GM12878 (cell line): Measurements from ENCODE around the gene DIAPH1. TPM values are rescaled to one million over a fixed set of nuclear protein-coding genes. Genes with fewer than 3 reads are reported as not detected.

Source experiments
- ATF2 ChIP-seq: IDR thresholded peaks from 2 replicates; pipeline ENCODE4 v1.6.1; 2012; ENCODE audit warnings: low read length, inconsistent platforms
- CEBPZ ChIP-seq: fragments of 150-350 bp; IDR thresholded peaks from 2 replicates; pipeline ENCODE4 v1.6.1; 2016; ENCODE audit warnings: low read depth, low read length
- CREB1 ChIP-seq: IDR thresholded peaks from 2 replicates; pipeline ENCODE4 v1.6.1; 2012; ENCODE audit warnings: low read depth, mild to moderate bottlenecking, inconsistent platforms
- CREM ChIP-seq: IDR thresholded peaks from 2 replicates; pipeline ENCODE4 v1.6.1; 2014; ENCODE audit warnings: antibody characterized with exemption, low read depth
- EED ChIP-seq: sonication (generic); IDR thresholded peaks from 2 replicates; pipeline ENCODE4 v1.6.1; 2016; ENCODE audit warnings: antibody characterized with exemption, low read depth
- ETV6 ChIP-seq, 2 experiments: fragments of 450-650 bp in 1 of 2; IDR thresholded peaks in 1 of 2; conservative IDR thresholded peaks in 1 of 2; 2 replicates each; pipeline ENCODE4 v1.6.1; 2014; ENCODE audit warnings: antibody characterized with exemption in 1 of 2, borderline replicate concordance in 1 of 2, low read depth in 1 of 2, mild to moderate bottlenecking in 1 of 2, moderate library complexity in 1 of 2
- KDM1A ChIP-seq: fragments of 200-600 bp; sonication (generic); IDR thresholded peaks from 2 replicates; pipeline ENCODE4 v1.6.1; 2016; ENCODE audit warnings: borderline replicate concordance
- KLF5 ChIP-seq: fragments of 450-650 bp; IDR thresholded peaks from 2 replicates; pipeline ENCODE4 v1.6.1; 2014; ENCODE audit warnings: mild to moderate bottlenecking; ENCODE audit not compliant: partially characterized antibody
- MAX ChIP-seq: IDR thresholded peaks from 2 replicates; pipeline ENCODE4 v1.6.1; 2012; ENCODE audit warnings: low read depth, low read length, improper control_type of control experiment
- MTA3 ChIP-seq: IDR thresholded peaks from 2 replicates; pipeline ENCODE4 v1.6.1; 2012; ENCODE audit warnings: low read length, inconsistent platforms, borderline replicate concordance
- SUZ12 ChIP-seq: fragments of 200-600 bp; sonication (generic); IDR thresholded peaks from one replicate; pipeline ENCODE4 v1.6.1; 2018; ENCODE audit warnings: antibody characterized with exemption, mild to moderate bottlenecking; ENCODE audit not compliant: unreplicated experiment
- TCF12 ChIP-seq: IDR thresholded peaks from 2 replicates; pipeline ENCODE4 v1.6.1; 2011; ENCODE audit warnings: low read depth, mild to moderate bottlenecking, low read length
- TCF3 ChIP-seq: IDR thresholded peaks from 2 replicates; pipeline ENCODE4 v1.6.1; 2012; ENCODE audit warnings: low read depth, mild to moderate bottlenecking, low read length, borderline replicate concordance; ENCODE audit not compliant: insufficient read depth
- YY1 ChIP-seq: IDR thresholded peaks from 2 replicates; pipeline ENCODE4 v1.6.1; 2011; ENCODE audit warnings: low read depth, mild to moderate bottlenecking, low read length
- ZBTB4 ChIP-seq: fragments of 450-650 bp; formaldehyde crosslinking; IDR thresholded peaks from 2 replicates; pipeline ENCODE4 v1.4.0; 2022; ENCODE audit warnings: mild to moderate bottlenecking, moderate library complexity
- ZNF687 ChIP-seq: fragments of 450-650 bp; IDR thresholded peaks from 2 replicates; pipeline ENCODE4 v1.6.1; 2017; ENCODE audit warnings: mild to moderate bottlenecking, moderate library complexity
- polyA plus RNA-seq, 11 experiments: library from polyadenylated mRNA; depleted of rRNA in 4 of 11; unstranded in 6 of 11; stranded (reverse) in 5 of 11; fragments of >200 nt; fragmentation: Nextera tagmentation in 4 of 11; fragmentation: Illumina TruSeq in 1 of 11; extraction: Ambion mirVana in 4 of 11; extraction: Trizol in 1 of 11; gene quantifications; 1 replicate in 1 of 11; 2 replicates in 10 of 11; pipeline versions ENCODE4 v1.2.1 to v1.2.3, GENCODE V29; 2011 to 2016; ENCODE audit warnings: inconsistent platforms in 2 of 11, missing spikeins in 2 of 11, low read depth in 1 of 11
- total RNA-seq, 4 experiments: library from RNA; depleted of rRNA in 3 of 4; stranded (reverse); fragments of >200 nt in 3 of 4; fragmentation: Illumina TruSeq in 1 of 4; extraction: Trizol in 1 of 4; gene quantifications; 2 replicates each; pipeline versions ENCODE4 v1.2.1 to v1.2.3, GENCODE V29; 2013 to 2021

The DIAPH1 gene
- total and polyA plus RNA-seq, 10 of the 15 experiments (the other 5 are each of a cell fraction or from before 2014, with no cell fraction given) = 37.8 to 168 (median 59.0) TPM

- peak; percentile 35; the same call in 1 of the 2 replicates for TF ChIP-seq YY1
- no peak for TF ChIP-seq SUZ12
- no peak for TF ChIP-seq KDM1A
- no peak for TF ChIP-seq ZBTB4 (CRISPR knock-in tag)
- no peak for TF ChIP-seq ATF2
- peak; percentile 91 for TF ChIP-seq EED
- peak; percentile 89 for TF ChIP-seq CREM
- TF ChIP-seq TCF3 = peak; percentile 77; the same call in 1 of the 2 replicates
- no peak for TF ChIP-seq CREB1
- TF ChIP-seq MAX = no peak
- TF ChIP-seq ZNF687 = 0 out of 2 replicates have a peak, but pooled peaks have one; percentile 16
- TF ChIP-seq ETV6 (conservative IDR thresholded peaks at IDR 0.05 in 1 of 2, IDR thresholded peaks at IDR 0.05 in 1 of 2; ENCODE audit: borderline replicate concordance in 1 of 2, low read depth in 1 of 2) = peak in 1 of 2 experiments; percentile 47; a peak in 1 of 4 replicates
- no peak for TF ChIP-seq KLF5
- no peak for TF ChIP-seq MTA3
- 0 out of 2 replicates have a peak, but pooled peaks have one; percentile 51 for TF ChIP-seq TCF12
- TF ChIP-seq CEBPZ = no peak
Measured at GRCh38 chr5:141508798-141509611, 109.8 kb downstream of the DIAPH1 start (continued).
